ENCODE measurements around the gene ZNF35.
A peak's percentile ranks its signal among the peaks of the same experiment; 100 is the strongest.
"Not testable (repeated sequence)": the region's sequence is repeated elsewhere in the genome, so short reads cannot be mapped to it uniquely, and the experiment has no call there.

Gene ZNF35

GRCh38 chr3:44648564-44649229 is at the start of gene ZNF35:
ZNF35 (plus strand) TSS chr3:44648732; CDS start chr3:44651068, 2,336 bp downstream.
- peak; percentile 87 for DNase-seq

- no peak for DNase-seq
Measured at GRCh38 chr3:44601749-44602148, 46.8 kb upstream of the ZNF35 start.

- no peak for DNase-seq
Measured at GRCh38 chr3:44612678-44613077, 35.9 kb upstream of the ZNF35 start.

- DNase-seq, result peak; percentile 92
Measured at GRCh38 chr3:44624749-44625480, 23.6 kb upstream of the ZNF35 start, which contains the start of gene ZNF197. ZNF197 (plus strand) TSS chr3:44625036; CDS start chr3:44629155, 4,119 bp downstream.

- DNase-seq, result no peak
Measured at GRCh38 chr3:44628716-44629115, 19.8 kb upstream of the ZNF35 start.

GRCh38 chr3:44632193-44632592 is 16.3 kb upstream of the ZNF35 start:
- no peak for DNase-seq

- no peak for DNase-seq
Measured at GRCh38 chr3:44642337-44642736, 6.2 kb upstream of the ZNF35 start.

- no peak for DNase-seq
Measured at GRCh38 chr3:44643024-44643423, 5.5 kb upstream of the ZNF35 start.

- no peak for DNase-seq
Measured at GRCh38 chr3:44647771-44648170, 761 bp upstream of the ZNF35 start.

- no peak for DNase-seq
Measured at GRCh38 chr3:44649709-44650108, 1.2 kb downstream of the ZNF35 start.

GRCh38 chr3:44654039-44654438 is 5.5 kb downstream of the ZNF35 start:
- no peak for DNase-seq

- no peak for DNase-seq
Measured at GRCh38 chr3:44659015-44659414, 10.5 kb downstream of the ZNF35 start.

- no peak for DNase-seq
Measured at GRCh38 chr3:44659434-44659833, 10.9 kb downstream of the ZNF35 start.

- no peak for DNase-seq
Measured at GRCh38 chr3:44661189-44661588, 12.7 kb downstream of the ZNF35 start.

- DNase-seq, result no peak
Measured at GRCh38 chr3:44665173-44665572, 16.6 kb downstream of the ZNF35 start.

- DNase-seq, result no peak
Measured at GRCh38 chr3:44666346-44666745, 17.8 kb downstream of the ZNF35 start.

- no peak for DNase-seq
Measured at GRCh38 chr3:44669760-44670159, 21.2 kb downstream of the ZNF35 start.

- not testable (repeated sequence) for DNase-seq
Measured at GRCh38 chr3:44673466-44673865, 24.9 kb downstream of the ZNF35 start.

- no peak for DNase-seq
Measured at GRCh38 chr3:44674211-44674610, 25.7 kb downstream of the ZNF35 start.

GRCh38 chr3:44678480-44679116 is 30.1 kb downstream of the ZNF35 start:
- DNase-seq, result no peak

- DNase-seq, result no peak
Measured at GRCh38 chr3:44680921-44681455, 32.5 kb downstream of the ZNF35 start.

- DNase-seq, result no peak
Measured at GRCh38 chr3:44682182-44682896, 33.8 kb downstream of the ZNF35 start.

All from midbrain (tissue), 1 donor.